Measurements from ENCODE around the gene SP3.

The SP3 gene

GRCh38 chr2:173982918-173983317 is 17.7 kb upstream of the SP3 start:
- Histone ChIP-seq H3K27ac (ENCODE audit: low read length) (no peak overlapping the region), H3K4me1 (ENCODE audit: control insufficient read depth in 1 of 2, insufficient read depth in 2 of 2, low read length in 2 of 2) (peaks cover 10 to 11% of the 10 kb centered on the region in 2 donors), H3K27me3 (ENCODE audit: low read depth, low read length) (no peaks in the 10 kb centered on the region), H3K36me3 (ENCODE audit: control insufficient read depth in 1 of 2, insufficient read depth in 2 of 2, low read length in 2 of 2) (no peaks in the 10 kb centered on the region), H3K9me3 (ENCODE audit: control insufficient read depth in 1 of 2, low read length in 2 of 2) (no peaks in the 10 kb centered on the region), H3K4me3 (ENCODE audit: low read depth in 1 of 2, low read length in 2 of 2) (no peak overlapping the region)

- H3K27ac ChIP-seq (ENCODE audit: low read length), result no peak overlapping the region
Observed at GRCh38 chr2:173982182-173982714, 17.1 kb upstream of the SP3 start.

GRCh38 chr2:173981520-173981919 is 16.3 kb upstream of the SP3 start:
- no peaks in the 10 kb centered on the region for H3K27me3 ChIP-seq (ENCODE audit: low read depth, low read length)
- no peaks in the 10 kb centered on the region for H3K9me3 ChIP-seq (ENCODE audit: control insufficient read depth in 1 of 2, low read length in 2 of 2)
- no peaks in the 10 kb centered on the region for H3K36me3 ChIP-seq (ENCODE audit: control insufficient read depth in 1 of 2, insufficient read depth in 2 of 2, low read length in 2 of 2)
- no peak overlapping the region for H3K27ac ChIP-seq (ENCODE audit: low read length)
- no peak overlapping the region for H3K4me3 ChIP-seq (ENCODE audit: low read depth in 1 of 2, low read length in 2 of 2)
- H3K4me1 ChIP-seq (ENCODE audit: control insufficient read depth in 1 of 2, insufficient read depth in 2 of 2, low read length in 2 of 2), result peaks cover 10 to 11% of the 10 kb centered on the region in 2 donors

More at GRCh38 chr2:173982182-173982714, 17.1 kb upstream of the SP3 start:
- peaks cover 10 to 11% of the 10 kb centered on the region in 2 donors for H3K4me1 ChIP-seq (ENCODE audit: control insufficient read depth in 1 of 2, insufficient read depth in 2 of 2, low read length in 2 of 2)
- H3K27me3 ChIP-seq (ENCODE audit: low read depth, low read length), result no peaks in the 10 kb centered on the region
- H3K9me3 ChIP-seq (ENCODE audit: control insufficient read depth in 1 of 2, low read length in 2 of 2), result no peaks in the 10 kb centered on the region
- H3K36me3 ChIP-seq (ENCODE audit: control insufficient read depth in 1 of 2, insufficient read depth in 2 of 2, low read length in 2 of 2), result no peaks in the 10 kb centered on the region
- H3K4me3 ChIP-seq (ENCODE audit: low read depth in 1 of 2, low read length in 2 of 2), result no peak overlapping the region

GRCh38 chr2:173979751-173980351 is 14.7 kb upstream of the SP3 start:
- no peaks in the 10 kb centered on the region for H3K27me3 ChIP-seq (ENCODE audit: low read depth, low read length)
- H3K36me3 ChIP-seq (ENCODE audit: control insufficient read depth in 1 of 2, insufficient read depth in 2 of 2, low read length in 2 of 2), result no peaks in the 10 kb centered on the region
- no peak overlapping the region for H3K4me3 ChIP-seq (ENCODE audit: low read depth in 1 of 2, low read length in 2 of 2)
- H3K9me3 ChIP-seq (ENCODE audit: control insufficient read depth in 1 of 2, low read length in 2 of 2), result no peaks in the 10 kb centered on the region
- H3K4me1 ChIP-seq (ENCODE audit: control insufficient read depth in 1 of 2, insufficient read depth in 2 of 2, low read length in 2 of 2), result peaks cover 0 to 11% of the 10 kb centered on the region in 2 donors
- no peak overlapping the region for H3K27ac ChIP-seq (ENCODE audit: low read length)

- no peak overlapping the region for H3K27ac ChIP-seq (ENCODE audit: low read length)
Observed at GRCh38 chr2:173978447-173978846, 13.3 kb upstream of the SP3 start.

GRCh38 chr2:173972636-173973035 is 7.5 kb upstream of the SP3 start:
- H3K36me3 ChIP-seq (ENCODE audit: control insufficient read depth in 1 of 2, insufficient read depth in 2 of 2, low read length in 2 of 2), result no peaks in the 10 kb centered on the region

More at GRCh38 chr2:173978447-173978846, 13.3 kb upstream of the SP3 start:
- H3K4me1 ChIP-seq (ENCODE audit: control insufficient read depth in 1 of 2, insufficient read depth in 2 of 2, low read length in 2 of 2), result peaks cover 0 to 9% of the 10 kb centered on the region in 2 donors
- no peaks in the 10 kb centered on the region for H3K36me3 ChIP-seq (ENCODE audit: control insufficient read depth in 1 of 2, insufficient read depth in 2 of 2, low read length in 2 of 2)
- H3K4me3 ChIP-seq (ENCODE audit: low read depth in 1 of 2, low read length in 2 of 2), result no peak overlapping the region
- H3K27me3 ChIP-seq (ENCODE audit: low read depth, low read length), result no peaks in the 10 kb centered on the region
- no peaks in the 10 kb centered on the region for H3K9me3 ChIP-seq (ENCODE audit: control insufficient read depth in 1 of 2, low read length in 2 of 2)

GRCh38 chr2:173972165-173972564 is 7.0 kb upstream of the SP3 start:
- Histone ChIP-seq H3K4me1 (ENCODE audit: control insufficient read depth in 1 of 2, insufficient read depth in 2 of 2, low read length in 2 of 2) (no peaks in the 10 kb centered on the region), H3K9me3 (ENCODE audit: control insufficient read depth in 1 of 2, low read length in 2 of 2) (no peaks in the 10 kb centered on the region), H3K4me3 (ENCODE audit: low read depth in 1 of 2, low read length in 2 of 2) (no peak overlapping the region), H3K27ac (ENCODE audit: low read length) (no peak overlapping the region), H3K27me3 (ENCODE audit: low read depth, low read length) (no peaks in the 10 kb centered on the region), H3K36me3 (ENCODE audit: control insufficient read depth in 1 of 2, insufficient read depth in 2 of 2, low read length in 2 of 2) (no peaks in the 10 kb centered on the region)

More at GRCh38 chr2:173972636-173973035, 7.5 kb upstream of the SP3 start:
- no peak overlapping the region for H3K27ac ChIP-seq (ENCODE audit: low read length)
- no peaks in the 10 kb centered on the region for H3K4me1 ChIP-seq (ENCODE audit: control insufficient read depth in 1 of 2, insufficient read depth in 2 of 2, low read length in 2 of 2)
- no peak overlapping the region for H3K4me3 ChIP-seq (ENCODE audit: low read depth in 1 of 2, low read length in 2 of 2)
- H3K9me3 ChIP-seq (ENCODE audit: control insufficient read depth in 1 of 2, low read length in 2 of 2), result no peaks in the 10 kb centered on the region
- H3K27me3 ChIP-seq (ENCODE audit: low read depth, low read length), result no peaks in the 10 kb centered on the region

- Histone ChIP-seq H3K27ac (ENCODE audit: low read length) (no peak overlapping the region), H3K4me3 (ENCODE audit: low read depth in 1 of 2, low read length in 2 of 2) (no peak overlapping the region), H3K27me3 (ENCODE audit: low read depth, low read length) (no peaks in the 10 kb centered on the region), H3K36me3 (ENCODE audit: control insufficient read depth in 1 of 2, insufficient read depth in 2 of 2, low read length in 2 of 2) (no peaks in the 10 kb centered on the region), H3K9me3 (ENCODE audit: control insufficient read depth in 1 of 2, low read length in 2 of 2) (no peaks in the 10 kb centered on the region), H3K4me1 (ENCODE audit: control insufficient read depth in 1 of 2, insufficient read depth in 2 of 2, low read length in 2 of 2) (peaks cover 5 to 8% of the 10 kb centered on the region in 2 donors)
Observed at GRCh38 chr2:173970516-173970924, 5.3 kb upstream of the SP3 start.

GRCh38 chr2:173969886-173970285 is 4.7 kb upstream of the SP3 start:
- Histone ChIP-seq H3K27me3 (ENCODE audit: low read depth, low read length) (no peaks in the 10 kb centered on the region), H3K27ac (ENCODE audit: low read length) (no peak overlapping the region), H3K4me1 (ENCODE audit: control insufficient read depth in 1 of 2, insufficient read depth in 2 of 2, low read length in 2 of 2) (peaks cover 5 to 8% of the 10 kb centered on the region in 2 donors), H3K4me3 (ENCODE audit: low read depth in 1 of 2, low read length in 2 of 2) (no peak overlapping the region), H3K36me3 (ENCODE audit: control insufficient read depth in 1 of 2, insufficient read depth in 2 of 2, low read length in 2 of 2) (peaks cover 0 to 2% of the 10 kb centered on the region in 2 donors), H3K9me3 (ENCODE audit: control insufficient read depth in 1 of 2, low read length in 2 of 2) (no peaks in the 10 kb centered on the region)

- Histone ChIP-seq H3K9me3 (ENCODE audit: control insufficient read depth in 1 of 2, low read length in 2 of 2) (no peaks in the 10 kb centered on the region), H3K4me3 (ENCODE audit: low read depth in 1 of 2, low read length in 2 of 2) (no peak overlapping the region), H3K36me3 (ENCODE audit: control insufficient read depth in 1 of 2, insufficient read depth in 2 of 2, low read length in 2 of 2) (peaks cover 0 to 5% of the 10 kb centered on the region in 2 donors), H3K27ac (ENCODE audit: low read length) (no peak overlapping the region), H3K27me3 (ENCODE audit: low read depth, low read length) (no peaks in the 10 kb centered on the region), H3K4me1 (ENCODE audit: control insufficient read depth in 1 of 2, insufficient read depth in 2 of 2, low read length in 2 of 2) (peaks cover 5 to 8% of the 10 kb centered on the region in 2 donors)
Observed at GRCh38 chr2:173968551-173968950, 3.4 kb upstream of the SP3 start.

GRCh38 chr2:173966274-173967098 is 1.3 kb upstream of the SP3 start:
- H3K36me3 ChIP-seq (ENCODE audit: control insufficient read depth in 1 of 2, insufficient read depth in 2 of 2, low read length in 2 of 2), result peaks cover 0 to 5% of the 10 kb centered on the region in 2 donors

More at GRCh38 chr2:173966274-173967098, 1.3 kb upstream of the SP3 start:
- H3K27me3 ChIP-seq (ENCODE audit: low read depth, low read length), result no peaks in the 10 kb centered on the region
- peaks cover 5 to 21% of the 10 kb centered on the region in 2 donors for H3K4me1 ChIP-seq (ENCODE audit: control insufficient read depth in 1 of 2, insufficient read depth in 2 of 2, low read length in 2 of 2)
- H3K4me3 ChIP-seq (ENCODE audit: low read depth in 1 of 2, low read length in 2 of 2), result peak overlapping the region; percentile 87
- H3K9me3 ChIP-seq (ENCODE audit: control insufficient read depth in 1 of 2, low read length in 2 of 2), result no peaks in the 10 kb centered on the region
- H3K27ac ChIP-seq (ENCODE audit: low read length), result peak overlapping the region; percentile 98
